ENCODE data around the gene SETBP1.

GRCh38 chr18:45108754-45109153 lies 428.1 kb downstream of the SETBP1 start:
- TF ChIP-seq CTCF (IDR thresholded peaks at IDR 0.05; ENCODE audit: low read length) (no peak), EZH2 (IDR thresholded peaks at IDR 0.05; ENCODE audit: borderline replicate concordance, low read length) (no peak)
